IPS-NIHi7 (cell line): ENCODE results near the gene TRAF1.

Experiments
- DNase-seq: peaks from one replicate; pipeline ENCODE4 v3.0.0; 2012; ENCODE audit warnings: mixed read lengths; ENCODE audit errors: extremely low spot score

TRAF1 gene

GRCh38 chr9:120910643-120911042 lies 16.0 kb downstream of the TRAF1 start:
- no peak for DNase-seq

- no peak for DNase-seq
These were observed 16.7 kb downstream of the TRAF1 start for GRCh38 chr9:120909904-120910303.

DNA sequence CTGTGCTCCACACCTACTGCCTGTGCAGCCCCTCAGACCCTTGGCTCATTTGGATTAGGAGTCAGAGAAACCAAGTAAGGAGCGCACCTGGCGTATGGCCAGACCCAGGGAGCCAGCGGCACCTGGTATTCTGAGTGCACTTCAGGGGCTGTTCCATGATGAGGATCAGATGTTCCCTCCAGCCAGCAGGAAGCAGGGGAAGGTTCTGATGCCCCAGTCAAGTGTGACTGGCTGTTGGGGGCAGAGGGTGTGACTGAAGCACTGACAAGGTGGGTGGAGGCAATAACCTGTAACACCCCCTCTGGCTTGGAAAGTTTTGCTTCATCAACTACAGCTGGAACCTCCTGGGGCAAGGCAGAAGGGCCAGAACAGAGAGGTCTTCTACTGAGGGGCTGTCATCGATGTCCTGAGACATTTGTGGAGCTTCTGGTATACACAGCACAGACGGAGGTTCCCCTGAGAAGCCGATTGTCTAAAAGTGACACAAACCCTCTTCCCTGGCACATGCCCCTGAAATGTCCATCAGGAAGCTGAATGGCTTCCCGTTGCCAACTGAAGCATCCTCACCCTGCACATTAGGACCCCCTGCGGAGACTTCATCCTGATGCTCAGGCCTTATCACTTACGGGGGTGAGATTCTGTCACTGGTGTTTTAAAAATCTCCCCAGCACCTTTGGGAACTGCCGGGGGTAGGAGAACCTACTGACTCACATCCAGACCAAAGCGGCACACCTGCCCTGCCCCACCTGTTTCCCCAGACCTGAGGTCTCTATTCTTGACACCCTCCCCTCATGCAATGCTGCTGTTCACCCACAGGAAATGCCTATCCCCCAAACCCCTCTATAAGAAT lies 21.1 kb downstream of the TRAF1 start:
- no peak for DNase-seq

GRCh38 chr9:120904978-120905301 lies 21.7 kb downstream of the TRAF1 start:
- DNase-seq = no peak

GRCh38 chr9:120904061-120904977 lies 22.3 kb downstream of the TRAF1 start:
- no peak for DNase-seq

GRCh38 chr9:120902569-120903535 lies 23.7 kb downstream of the TRAF1 start:
- no peak for DNase-seq

DNA sequence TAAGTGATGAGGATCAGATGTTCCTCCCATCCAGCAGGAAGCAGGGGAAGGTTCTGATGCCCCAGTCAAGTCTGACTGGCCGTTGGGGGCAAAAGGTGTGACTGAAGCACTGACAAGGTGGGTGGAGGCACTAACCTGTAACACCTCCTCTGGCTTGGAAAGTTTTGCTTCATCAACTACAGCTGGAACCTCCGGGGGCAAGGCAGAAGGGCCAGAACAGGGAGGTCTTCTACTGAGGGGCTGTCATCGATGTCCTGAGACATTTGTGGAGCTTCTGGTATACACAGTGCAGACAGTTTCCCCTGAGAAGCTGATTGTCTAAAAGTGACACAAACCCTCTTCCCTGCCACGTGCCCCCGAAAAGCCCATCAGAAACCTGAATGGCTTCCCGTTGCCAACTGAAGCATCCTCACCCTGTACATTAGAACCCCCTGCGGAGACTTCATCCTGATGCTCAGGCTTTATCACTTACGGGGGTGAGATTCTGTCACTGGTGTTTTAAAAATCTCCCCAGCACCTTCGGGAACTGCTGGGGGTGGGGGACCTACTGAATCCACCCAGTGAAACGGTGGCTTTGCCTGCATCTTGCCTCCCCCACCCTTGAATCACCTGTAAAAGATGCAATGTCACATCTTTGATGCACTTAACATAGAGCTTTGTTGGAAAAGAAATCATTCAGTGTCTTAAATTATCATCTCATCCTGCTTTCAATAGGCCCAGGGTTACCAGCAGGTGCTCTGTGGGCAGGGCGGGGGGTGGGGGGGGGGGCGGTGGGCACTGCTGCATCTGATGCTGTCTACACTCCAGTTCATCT lies 24.6 kb downstream of the TRAF1 start:
- no peak for DNase-seq

GRCh38 chr9:120900824-120901223 lies 25.8 kb downstream of the TRAF1 start:
- no peak for DNase-seq

DNA sequence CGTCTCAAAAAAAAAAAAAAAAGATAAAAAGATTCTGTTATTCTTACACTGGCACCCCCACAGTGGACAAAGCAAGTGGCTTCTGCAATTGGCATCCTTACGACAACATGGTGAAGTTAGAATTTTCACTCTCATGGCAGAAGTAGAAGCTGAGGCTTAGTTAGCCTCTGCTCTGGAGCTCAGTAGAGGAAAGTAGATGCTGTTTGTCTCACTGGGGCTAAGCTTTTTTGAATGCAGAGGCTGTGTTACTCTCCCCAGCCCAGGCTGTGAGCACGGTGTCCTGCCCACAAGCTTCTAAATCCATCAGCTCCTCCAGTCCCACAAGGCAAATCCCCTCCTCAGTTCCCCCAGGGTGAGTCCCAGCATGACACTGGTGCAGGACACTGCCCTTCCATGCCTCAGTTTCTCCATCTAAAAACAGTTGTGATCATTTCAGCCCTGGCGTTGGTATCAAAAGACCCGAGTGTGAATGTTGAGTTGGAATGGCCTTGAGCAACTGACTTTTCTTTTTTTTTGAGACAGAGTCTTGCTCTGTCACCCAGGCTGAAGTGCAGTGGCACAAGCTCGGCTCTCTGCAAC lies 27.0 kb downstream of the TRAF1 start:
- no peak for DNase-seq

- DNase-seq = no peak
These were observed 28.2 kb downstream of the TRAF1 start for GRCh38 chr9:120898396-120898795.

- DNase-seq = no peak
These were observed 30.6 kb downstream of the TRAF1 start for GRCh38 chr9:120895951-120896350.

- peak; percentile 76 for DNase-seq
These were observed 32.1 kb downstream of the TRAF1 start for GRCh38 chr9:120894321-120895148.

- DNase-seq = no peak
These were observed 32.8 kb downstream of the TRAF1 start for GRCh38 chr9:120893611-120894307.

- no peak for DNase-seq
These were observed 33.6 kb downstream of the TRAF1 start for GRCh38 chr9:120892748-120893610.

- no peak for DNase-seq
These were observed 34.5 kb downstream of the TRAF1 start for GRCh38 chr9:120891884-120892747.

- DNase-seq = no peak
These were observed 35.2 kb downstream of the TRAF1 start for GRCh38 chr9:120891245-120891883.
